HepG2 (cell line): ENCODE results near the gene STXBP4. TPM values are rescaled to one million over a fixed set of nuclear protein-coding genes. Genes with fewer than 3 reads are reported as not detected.

Experiments
- ARID2 ChIP-seq: sonication (generic); formaldehyde crosslinking; IDR thresholded peaks from 2 replicates; pipeline ENCODE4 v1.8.1; 2022; ENCODE audit warnings: mild to moderate bottlenecking, missing genetic modification reagents, borderline replicate concordance
- HOXD1 ChIP-seq: sonication (generic); formaldehyde crosslinking; IDR thresholded peaks from 2 replicates; pipeline ENCODE4 v1.5.0; 2020; ENCODE audit warnings: missing genetic modification reagents
- KDM6A ChIP-seq: IDR thresholded peaks from 2 replicates; pipeline ENCODE4 v1.6.1; 2016; ENCODE audit warnings: low read depth
- RBFOX2 ChIP-seq: fragments of 200-400 bp; formaldehyde crosslinking; IDR thresholded peaks from 2 replicates; pipeline ENCODE4 v1.6.1; 2017; ENCODE audit warnings: low read depth, mild to moderate bottlenecking, low read length
- SALL1 ChIP-seq: sonication (generic); formaldehyde crosslinking; IDR thresholded peaks from 2 replicates; pipeline ENCODE4 v1.8.0; 2022; ENCODE audit warnings: mild to moderate bottlenecking, missing genetic modification reagents
- ZFX ChIP-seq: sonication (generic); formaldehyde crosslinking; IDR thresholded peaks from 2 replicates; pipeline ENCODE4 v1.4.0; 2020; ENCODE audit warnings: mild to moderate bottlenecking, low read depth, missing genetic modification reagents, moderate library complexity
- polyA plus RNA-seq, 8 experiments: library from polyadenylated mRNA; depleted of rRNA in 3 of 8; stranded (reverse) in 7 of 8; unstranded in 1 of 8; fragments of >200 nt; fragmentation: Illumina TruSeq in 4 of 8; extraction: Trizol in 4 of 8; gene quantifications; 2 replicates each; pipeline versions ENCODE4 v1.2.1 to v1.2.3, GENCODE V29; 2011 to 2016; ENCODE audit warnings: low read depth in 4 of 8, missing spikeins in 1 of 8, mixed read lengths in 1 of 8; ENCODE audit not compliant: insufficient read depth in 1 of 8
- total RNA-seq, 5 experiments: library from RNA; depleted of rRNA; stranded (reverse); fragments of >200 nt; fragmentation: Illumina TruSeq; extraction: Trizol; gene quantifications; 2 replicates each; pipeline ENCODE4 v1.2.3, GENCODE V29; 2016; ENCODE audit warnings: low read depth in 1 of 5
- TF ChIP-seq, protein P1 (sequence below), 2 experiments: sonication (generic) in 1 of 2; formaldehyde crosslinking in 1 of 2; IDR thresholded peaks; 2 replicates each; pipeline versions ENCODE4 v1.4.0 to v1.6.1; 2016 to 2020; ENCODE audit warnings: borderline replicate concordance in 1 of 2, low read depth in 1 of 2, mild to moderate bottlenecking in 1 of 2, missing genetic modification reagents in 1 of 2
- TF ChIP-seq, protein P2 (sequence below): IDR thresholded peaks from 2 replicates; pipeline ENCODE4 v1.4.0; 2020; ENCODE audit warnings: mild to moderate bottlenecking, missing genetic modification reagents
- TF ChIP-seq, protein P3 (sequence below): sonication (generic); formaldehyde crosslinking; IDR thresholded peaks from 2 replicates; pipeline ENCODE4 v1.4.0; 2020; ENCODE audit warnings: missing genetic modification reagents
- TF ChIP-seq, protein P4 (sequence below): sonication (generic); formaldehyde crosslinking; IDR thresholded peaks from 2 replicates; pipeline ENCODE4 v1.4.0; 2020; ENCODE audit warnings: missing genetic modification reagents

Gene STXBP4
- total and polyA plus RNA-seq, 2 of the 13 experiments (the other 11 are each of a cell fraction or from before 2014, with no cell fraction given) = 8.5 to 36.1 TPM

DNA sequence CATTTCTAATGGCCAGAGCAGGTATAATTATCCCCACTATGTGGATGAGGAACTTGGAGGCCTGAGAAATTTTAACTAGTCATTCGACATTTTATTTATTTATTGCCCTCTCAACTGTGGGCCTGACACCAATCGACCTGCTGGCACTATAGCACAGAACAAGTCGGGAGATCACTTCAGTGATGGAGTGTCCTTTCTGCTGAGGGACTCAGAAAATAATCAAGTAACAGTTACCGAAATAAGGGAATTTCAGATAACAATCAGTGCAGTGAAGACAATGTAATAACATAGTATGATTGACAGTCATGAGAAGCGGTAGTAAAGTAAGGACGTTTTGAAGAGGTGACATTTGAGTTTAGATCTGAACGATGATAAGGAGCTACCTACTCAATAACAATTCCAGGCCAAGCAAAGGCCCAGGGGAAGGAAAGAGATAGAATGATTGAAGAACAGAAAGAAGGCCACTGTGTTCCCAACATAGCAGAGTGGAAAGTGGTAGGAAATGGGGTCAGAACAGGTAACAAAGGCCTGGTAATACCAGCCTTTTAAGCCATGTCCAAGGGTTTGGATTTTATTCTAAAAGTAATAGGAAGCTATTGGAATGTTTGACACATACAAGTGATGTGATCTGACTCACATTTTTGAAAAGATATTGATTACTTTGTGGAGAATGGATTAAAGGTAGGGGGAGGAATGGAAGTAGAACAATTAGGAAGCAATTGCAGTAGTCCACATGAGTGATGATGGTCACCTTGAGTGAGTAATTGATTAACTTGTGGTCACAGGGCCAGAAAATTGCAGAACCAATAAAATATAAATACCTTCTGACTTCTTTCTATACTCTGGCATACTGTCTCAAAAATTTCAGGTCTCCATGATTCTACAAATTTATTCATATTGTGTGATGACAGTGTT is 1.4 kb downstream of the STXBP4 start (continued):
- TF ChIP-seq, protein P1, sequence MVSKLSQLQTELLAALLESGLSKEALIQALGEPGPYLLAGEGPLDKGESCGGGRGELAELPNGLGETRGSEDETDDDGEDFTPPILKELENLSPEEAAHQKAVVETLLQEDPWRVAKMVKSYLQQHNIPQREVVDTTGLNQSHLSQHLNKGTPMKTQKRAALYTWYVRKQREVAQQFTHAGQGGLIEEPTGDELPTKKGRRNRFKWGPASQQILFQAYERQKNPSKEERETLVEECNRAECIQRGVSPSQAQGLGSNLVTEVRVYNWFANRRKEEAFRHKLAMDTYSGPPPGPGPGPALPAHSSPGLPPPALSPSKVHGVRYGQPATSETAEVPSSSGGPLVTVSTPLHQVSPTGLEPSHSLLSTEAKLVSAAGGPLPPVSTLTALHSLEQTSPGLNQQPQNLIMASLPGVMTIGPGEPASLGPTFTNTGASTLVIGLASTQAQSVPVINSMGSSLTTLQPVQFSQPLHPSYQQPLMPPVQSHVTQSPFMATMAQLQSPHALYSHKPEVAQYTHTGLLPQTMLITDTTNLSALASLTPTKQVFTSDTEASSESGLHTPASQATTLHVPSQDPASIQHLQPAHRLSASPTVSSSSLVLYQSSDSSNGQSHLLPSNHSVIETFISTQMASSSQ (IDR thresholded peaks at IDR 0.05; ENCODE audit: low read depth) = peak; percentile 83
- TF ChIP-seq, protein P1 (CRISPR knock-in tag; IDR thresholded peaks at IDR 0.05; ENCODE audit: borderline replicate concordance) = peak; percentile 33; the same call in 1 of the 2 replicates
- 0 out of 2 replicates have a peak, but pooled peaks have one; percentile 28 for TF ChIP-seq ARID2 (CRISPR knock-in tag)
- TF ChIP-seq, protein P2, sequence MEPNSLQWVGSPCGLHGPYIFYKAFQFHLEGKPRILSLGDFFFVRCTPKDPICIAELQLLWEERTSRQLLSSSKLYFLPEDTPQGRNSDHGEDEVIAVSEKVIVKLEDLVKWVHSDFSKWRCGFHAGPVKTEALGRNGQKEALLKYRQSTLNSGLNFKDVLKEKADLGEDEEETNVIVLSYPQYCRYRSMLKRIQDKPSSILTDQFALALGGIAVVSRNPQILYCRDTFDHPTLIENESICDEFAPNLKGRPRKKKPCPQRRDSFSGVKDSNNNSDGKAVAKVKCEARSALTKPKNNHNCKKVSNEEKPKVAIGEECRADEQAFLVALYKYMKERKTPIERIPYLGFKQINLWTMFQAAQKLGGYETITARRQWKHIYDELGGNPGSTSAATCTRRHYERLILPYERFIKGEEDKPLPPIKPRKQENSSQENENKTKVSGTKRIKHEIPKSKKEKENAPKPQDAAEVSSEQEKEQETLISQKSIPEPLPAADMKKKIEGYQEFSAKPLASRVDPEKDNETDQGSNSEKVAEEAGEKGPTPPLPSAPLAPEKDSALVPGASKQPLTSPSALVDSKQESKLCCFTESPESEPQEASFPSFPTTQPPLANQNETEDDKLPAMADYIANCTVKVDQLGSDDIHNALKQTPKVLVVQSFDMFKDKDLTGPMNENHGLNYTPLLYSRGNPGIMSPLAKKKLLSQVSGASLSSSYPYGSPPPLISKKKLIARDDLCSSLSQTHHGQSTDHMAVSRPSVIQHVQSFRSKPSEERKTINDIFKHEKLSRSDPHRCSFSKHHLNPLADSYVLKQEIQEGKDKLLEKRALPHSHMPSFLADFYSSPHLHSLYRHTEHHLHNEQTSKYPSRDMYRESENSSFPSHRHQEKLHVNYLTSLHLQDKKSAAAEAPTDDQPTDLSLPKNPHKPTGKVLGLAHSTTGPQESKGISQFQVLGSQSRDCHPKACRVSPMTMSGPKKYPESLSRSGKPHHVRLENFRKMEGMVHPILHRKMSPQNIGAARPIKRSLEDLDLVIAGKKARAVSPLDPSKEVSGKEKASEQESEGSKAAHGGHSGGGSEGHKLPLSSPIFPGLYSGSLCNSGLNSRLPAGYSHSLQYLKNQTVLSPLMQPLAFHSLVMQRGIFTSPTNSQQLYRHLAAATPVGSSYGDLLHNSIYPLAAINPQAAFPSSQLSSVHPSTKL = peak; percentile 26
- TF ChIP-seq, protein P3, sequence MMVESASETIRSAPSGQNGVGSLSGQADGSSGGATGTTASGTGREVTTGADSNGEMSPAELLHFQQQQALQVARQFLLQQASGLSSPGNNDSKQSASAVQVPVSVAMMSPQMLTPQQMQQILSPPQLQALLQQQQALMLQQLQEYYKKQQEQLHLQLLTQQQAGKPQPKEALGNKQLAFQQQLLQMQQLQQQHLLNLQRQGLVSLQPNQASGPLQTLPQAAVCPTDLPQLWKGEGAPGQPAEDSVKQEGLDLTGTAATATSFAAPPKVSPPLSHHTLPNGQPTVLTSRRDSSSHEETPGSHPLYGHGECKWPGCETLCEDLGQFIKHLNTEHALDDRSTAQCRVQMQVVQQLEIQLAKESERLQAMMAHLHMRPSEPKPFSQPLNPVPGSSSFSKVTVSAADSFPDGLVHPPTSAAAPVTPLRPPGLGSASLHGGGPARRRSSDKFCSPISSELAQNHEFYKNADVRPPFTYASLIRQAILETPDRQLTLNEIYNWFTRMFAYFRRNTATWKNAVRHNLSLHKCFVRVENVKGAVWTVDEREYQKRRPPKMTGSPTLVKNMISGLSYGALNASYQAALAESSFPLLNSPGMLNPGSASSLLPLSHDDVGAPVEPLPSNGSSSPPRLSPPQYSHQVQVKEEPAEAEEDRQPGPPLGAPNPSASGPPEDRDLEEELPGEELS (CRISPR knock-in tag) = 0 out of 2 replicates have a peak, but pooled peaks have one; percentile 14
- 0 out of 2 replicates have a peak, but pooled peaks have one; percentile 27 for TF ChIP-seq KDM6A (CRISPR knock-in tag)
- 0 out of 2 replicates have a peak, but pooled peaks have one; percentile 44 for TF ChIP-seq HOXD1 (CRISPR knock-in tag)
- TF ChIP-seq, protein P4, sequence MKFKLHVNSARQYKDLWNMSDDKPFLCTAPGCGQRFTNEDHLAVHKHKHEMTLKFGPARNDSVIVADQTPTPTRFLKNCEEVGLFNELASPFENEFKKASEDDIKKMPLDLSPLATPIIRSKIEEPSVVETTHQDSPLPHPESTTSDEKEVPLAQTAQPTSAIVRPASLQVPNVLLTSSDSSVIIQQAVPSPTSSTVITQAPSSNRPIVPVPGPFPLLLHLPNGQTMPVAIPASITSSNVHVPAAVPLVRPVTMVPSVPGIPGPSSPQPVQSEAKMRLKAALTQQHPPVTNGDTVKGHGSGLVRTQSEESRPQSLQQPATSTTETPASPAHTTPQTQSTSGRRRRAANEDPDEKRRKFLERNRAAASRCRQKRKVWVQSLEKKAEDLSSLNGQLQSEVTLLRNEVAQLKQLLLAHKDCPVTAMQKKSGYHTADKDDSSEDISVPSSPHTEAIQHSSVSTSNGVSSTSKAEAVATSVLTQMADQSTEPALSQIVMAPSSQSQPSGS (CRISPR knock-in tag) = peak; percentile 41; the same call in 1 of the 2 replicates
- no peak; the same call in 1 of the 2 replicates for TF ChIP-seq SALL1
- TF ChIP-seq RBFOX2 = peak; percentile 36; the same call in 1 of the 2 replicates
- peak; percentile 29; the same call in 1 of the 2 replicates for TF ChIP-seq ZFX (CRISPR knock-in tag)
